A673 (cell line): ENCODE data around the gene CCDC134. TPM values are rescaled to one million over a fixed set of nuclear protein-coding genes. Genes with fewer than 3 reads are reported as not detected.

ENCODE experiments used
- BruUV-seq: library from RNA; stranded (reverse); fragments of 400-500 nt; replicated peaks from 2 replicates; lab custom pipeline; 2021; lab: Mats Ljungman, UMichigan
- CTCF ChIA-PET: fragments of 300-600 bp; sonication (Branson Sonifier 250); formaldehyde crosslinking; loops from one replicate; lab custom pipeline; 2022; ENCODE audit warnings: antibody characterized with exemption; lab: Charles Lee
- POLR2A ChIA-PET: fragments of 300-600 bp; sonication (Branson Sonifier 250); formaldehyde crosslinking; loops from one replicate; lab custom pipeline; 2022; ENCODE audit warnings: antibody characterized with exemption; ENCODE audit not compliant: low non-redundant PET; lab: Charles Lee
- DNase-seq: peaks from one replicate; pipeline ENCODE4 v3.0.0-alpha.2; 2015; ENCODE audit warnings: low spot score
- H3K27ac ChIP-seq: fragments of 200-600 bp; sonication (generic); 2 replicates; pipeline ENCODE4 v1.5.1; 2016; ENCODE audit warnings: mixed run types, low read depth, mild to moderate bottlenecking, mixed read lengths, antibody characterized with exemption, low read length; ENCODE audit not compliant: poor library complexity, severe bottlenecking
- H3K27me3 ChIP-seq: fragments of 200-600 bp; sonication (generic); replicated peaks from 2 replicates; pipeline ENCODE4 v1.6.1; 2017; ENCODE audit warnings: mixed run types, low read depth, mild to moderate bottlenecking, mixed read lengths, antibody characterized with exemption, low read length; ENCODE audit not compliant: insufficient read depth, poor library complexity
- H3K36me3 ChIP-seq: fragments of 200-600 bp; sonication (generic); 2 replicates; pipeline ENCODE4 v1.6.1; 2016; ENCODE audit warnings: mixed run types, mild to moderate bottlenecking, mixed read lengths, antibody characterized with exemption, low read length; ENCODE audit not compliant: insufficient read depth, poor library complexity, severe bottlenecking
- H3K4me1 ChIP-seq: fragments of 200-600 bp; sonication (generic); 2 replicates; pipeline ENCODE4 v1.6.1; 2017; ENCODE audit warnings: mixed run types, mild to moderate bottlenecking, mixed read lengths, antibody characterized with exemption, low read length; ENCODE audit not compliant: insufficient read depth, poor library complexity, severe bottlenecking
- H3K4me3 ChIP-seq: fragments of 200-600 bp; sonication (generic); 2 replicates; pipeline ENCODE4 v1.5.1; 2016; ENCODE audit warnings: low read depth, mixed run types, mild to moderate bottlenecking, mixed read lengths, low read length; ENCODE audit not compliant: poor library complexity, severe bottlenecking
- H3K9me3 ChIP-seq: fragments of 200-600 bp; sonication (generic); 2 replicates; pipeline ENCODE4 v1.6.1; 2016; ENCODE audit warnings: mixed run types, low read depth, mild to moderate bottlenecking, mixed read lengths, antibody characterized with exemption, low read length; ENCODE audit not compliant: poor library complexity, severe bottlenecking
- CTCF ChIP-seq: fragments of 300-800, 200-600 bp; sonication (generic); conservative IDR thresholded peaks from 2 replicates; pipeline ENCODE4 v1.5.1; 2017; ENCODE audit warnings: low read depth, mild to moderate bottlenecking, antibody characterized with exemption, low read length, moderate library complexity, mixed read lengths
- EZH2 ChIP-seq: fragments of 200-600 bp; sonication (generic); IDR thresholded peaks from 2 replicates; pipeline ENCODE4 v1.6.1; 2017; ENCODE audit warnings: borderline replicate concordance, low read depth, mild to moderate bottlenecking, mixed read lengths, antibody characterized with exemption, low read length; ENCODE audit not compliant: poor library complexity, severe bottlenecking
- intact Hi-C: fragments of 100-400 bp; cut with micrococcal nuclease; formaldehyde crosslinking; loops from one replicate; pipeline ENCODE4 v1.10.0; 2022; ENCODE audit not compliant: unreplicated experiment
- total RNA-seq: library from RNA; stranded (reverse); gene quantifications from 2 replicates; pipeline ENCODE4 v1.2.3, GENCODE V29; 2021

Gene CCDC134
- total RNA-seq, 1 experiment from 2014 or later: 27.4 TPM

- no TSS peak for BruUV-seq
- ChIA-PET CTCF (no interaction called here), POLR2A (no interaction called here)
- DNase-seq: no peak
- intact Hi-C loops: loop anchor here (1.0 to 10.0 kb wide), 2 partner anchors 35 to 113 kb away; no protein-coding TSS in a partner anchor
- TF ChIP-seq EZH2: no peak
- TF ChIP-seq CTCF: no peak
- no peak overlapping the region for H3K27ac ChIP-seq
- H3K27me3 ChIP-seq: no peaks in the 10 kb centered on the region
- H3K4me3 ChIP-seq: no peak overlapping the region
- H3K4me1 ChIP-seq: peaks cover 27% of the 10 kb centered on the region
- no peaks in the 10 kb centered on the region for H3K9me3 ChIP-seq
- H3K36me3 ChIP-seq: peaks cover 7% of the 10 kb centered on the region
Measured at GRCh38 chr22:41857860-41858199, 57.4 kb downstream of the CCDC134 start.

DNA sequence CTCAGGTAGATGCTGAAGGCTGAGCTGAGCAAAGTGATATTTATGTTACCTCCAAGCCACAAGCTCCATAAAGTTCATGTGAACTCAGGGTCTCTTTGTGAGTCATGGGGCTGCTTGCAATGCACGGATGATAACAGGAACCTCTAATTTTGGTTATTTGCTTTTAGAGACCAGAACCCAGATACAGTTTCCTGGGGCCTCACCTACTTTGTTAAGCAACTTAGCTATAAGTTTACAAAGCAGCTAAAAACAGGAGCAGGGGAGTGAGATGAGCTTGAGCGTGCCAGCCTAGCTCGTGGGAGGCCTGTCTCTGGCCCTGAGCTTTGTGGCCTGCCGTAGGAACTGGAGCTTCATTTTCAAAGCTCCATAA is 61.7 kb downstream of the CCDC134 start:
- Histone ChIP-seq H3K4me1 (peaks cover 30% of the 10 kb centered on the region), H3K36me3 (peaks cover 19% of the 10 kb centered on the region), H3K9me3 (no peaks in the 10 kb centered on the region), H3K27me3 (no peaks in the 10 kb centered on the region), H3K4me3 (no peak overlapping the region), H3K27ac (peak overlapping the region; percentile 72)
- CTCF ChIA-PET: interaction anchor here (0.8 kb wide), 1 partner anchor 165 kb away, joined by 4 read pairs; no protein-coding TSS in a partner anchor
- no TSS peak for BruUV-seq
- intact Hi-C loops: no loop called here
- no peak for TF ChIP-seq EZH2
- no peak for TF ChIP-seq CTCF
- POLR2A ChIA-PET: interaction anchor here (0.7 kb wide), 1 partner anchor 74 kb away, joined by 4 read pairs; no protein-coding TSS in a partner anchor
- no peak for DNase-seq

DNA sequence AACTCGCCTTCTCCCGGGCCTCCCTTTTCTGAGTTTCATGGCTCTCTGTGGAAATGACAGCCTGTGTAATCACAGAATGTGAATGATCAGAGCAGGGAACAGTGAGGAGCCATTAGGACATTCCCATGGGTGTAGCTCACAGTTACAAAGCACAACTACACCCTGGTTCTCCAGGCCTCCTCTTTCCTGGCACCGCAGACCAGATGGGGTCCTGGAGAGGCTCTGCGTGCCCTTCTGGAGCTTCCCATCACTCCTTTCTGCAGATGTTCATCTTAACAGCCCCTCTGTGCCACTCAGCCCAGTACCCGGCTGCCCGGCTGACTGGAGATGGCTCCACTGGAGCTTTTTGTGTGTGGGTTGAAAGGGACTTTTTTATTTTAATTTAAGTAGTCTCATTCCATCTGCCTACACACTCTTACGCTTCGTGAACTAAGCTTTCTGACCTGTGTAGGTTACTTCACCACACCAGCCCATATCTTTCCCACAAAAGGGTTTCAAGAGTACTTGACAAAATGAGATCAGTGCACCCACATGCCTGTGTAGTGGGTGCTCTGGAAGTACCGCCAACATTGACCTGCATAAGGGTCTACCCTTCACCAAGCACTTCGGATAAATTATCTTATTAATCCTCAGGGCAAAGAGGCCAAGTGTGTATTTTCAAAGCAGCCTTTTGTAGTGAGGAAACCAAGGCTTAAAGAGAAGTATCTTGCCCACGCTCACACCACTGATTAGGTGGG is 62.2 kb downstream of the CCDC134 start:
- no TSS peak for BruUV-seq
- Histone ChIP-seq H3K4me3 (no peak overlapping the region), H3K36me3 (peaks cover 22% of the 10 kb centered on the region), H3K27ac (peak overlapping the region; percentile 72), H3K4me1 (peaks cover 26% of the 10 kb centered on the region), H3K27me3 (no peaks in the 10 kb centered on the region), H3K9me3 (no peaks in the 10 kb centered on the region)
- no peak for DNase-seq
- ChIA-PET POLR2A (interaction anchor here (0.7 kb wide), 1 partner anchor 75 kb away, joined by 4 read pairs; no protein-coding TSS in a partner anchor), CTCF (interaction anchor here (0.8 kb wide), 1 partner anchor 166 kb away, joined by 4 read pairs; no protein-coding TSS in a partner anchor)
- intact Hi-C loops: no loop called here
- TF ChIP-seq EZH2 (no peak), CTCF (no peak)
